HG03108 (cell line): ENCODE results near the gene NME7.
A peak's percentile ranks its signal among the peaks of the same experiment; 100 is the strongest.

Experiments
- ATAC-seq: cut with Tn5 transposase; IDR thresholded peaks from one replicate; pipeline ENCODE4 v1.9.1; 2021; ENCODE audit warnings: moderate library complexity; ENCODE audit not compliant: unreplicated experiment

The NME7 gene

GRCh38 chr1:169163059-169163458 is 204.5 kb downstream of the NME7 start:
- no peak for ATAC-seq

GRCh38 chr1:169161496-169162194 is 206.0 kb downstream of the NME7 start:
- peak; percentile 85 for ATAC-seq

GRCh38 chr1:169160845-169161495 is 206.6 kb downstream of the NME7 start:
- ATAC-seq: no peak

GRCh38 chr1:169156580-169156979 is 211.0 kb downstream of the NME7 start:
- no peak for ATAC-seq

DNA sequence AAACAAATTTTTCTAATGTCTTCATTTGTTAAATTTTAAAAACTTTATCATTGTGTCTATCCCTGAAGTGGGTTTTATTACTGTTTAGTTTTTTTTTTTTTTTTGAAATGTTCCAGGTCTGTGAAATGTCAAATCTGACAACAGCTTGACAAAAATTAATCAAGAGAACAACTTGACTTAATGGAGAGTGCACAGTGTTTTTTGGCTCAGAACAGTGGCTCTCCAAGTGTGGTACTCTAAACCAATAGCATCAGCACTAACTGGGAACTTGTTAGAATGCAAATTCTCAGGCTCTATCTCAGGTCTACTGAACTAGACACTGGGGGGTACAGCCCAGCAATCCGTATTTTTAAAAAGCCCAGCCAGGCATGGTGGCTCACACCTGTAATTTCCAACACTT is 211.9 kb downstream of the NME7 start:
- no peak for ATAC-seq

GRCh38 chr1:169151338-169151837 is 216.2 kb downstream of the NME7 start:
- no peak for ATAC-seq

DNA sequence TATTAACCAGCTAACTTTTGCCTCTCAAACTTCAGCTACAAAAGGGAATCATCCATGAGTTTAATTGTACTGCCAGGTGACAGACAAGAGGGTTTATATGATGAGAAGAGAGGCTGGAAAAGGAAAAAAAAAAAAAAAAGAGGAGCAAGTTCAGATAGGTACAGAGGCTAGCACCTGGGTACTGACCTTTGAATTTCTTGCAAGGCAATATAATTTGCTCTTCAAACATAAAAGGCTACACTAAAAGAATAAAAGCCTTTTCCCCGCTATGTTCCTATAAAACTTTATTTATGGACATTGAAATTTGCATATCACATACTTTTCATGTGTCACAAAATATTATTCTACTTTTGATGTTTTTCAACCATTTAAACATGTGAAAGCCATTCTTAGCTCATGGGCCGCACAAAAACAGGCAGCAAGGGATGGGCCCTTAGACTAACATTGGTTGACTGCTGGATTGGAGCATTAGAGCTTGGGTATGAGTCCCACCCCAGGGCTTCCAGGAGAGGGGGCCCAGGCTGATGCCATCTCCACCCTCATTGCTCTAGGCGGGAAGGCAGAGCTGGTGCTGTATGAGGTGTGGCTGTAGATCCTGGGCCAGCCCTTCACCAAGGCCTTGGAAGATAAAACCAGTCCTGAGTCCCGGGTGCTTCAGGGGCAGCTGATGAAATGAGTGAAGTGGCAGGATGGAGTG is 216.8 kb downstream of the NME7 start:
- no peak for ATAC-seq

- no peak for ATAC-seq
Measured at GRCh38 chr1:169149555-169150286, 217.9 kb downstream of the NME7 start.

- ATAC-seq: peak; percentile 77
Measured at GRCh38 chr1:169148472-169149252, 218.9 kb downstream of the NME7 start.

DNA sequence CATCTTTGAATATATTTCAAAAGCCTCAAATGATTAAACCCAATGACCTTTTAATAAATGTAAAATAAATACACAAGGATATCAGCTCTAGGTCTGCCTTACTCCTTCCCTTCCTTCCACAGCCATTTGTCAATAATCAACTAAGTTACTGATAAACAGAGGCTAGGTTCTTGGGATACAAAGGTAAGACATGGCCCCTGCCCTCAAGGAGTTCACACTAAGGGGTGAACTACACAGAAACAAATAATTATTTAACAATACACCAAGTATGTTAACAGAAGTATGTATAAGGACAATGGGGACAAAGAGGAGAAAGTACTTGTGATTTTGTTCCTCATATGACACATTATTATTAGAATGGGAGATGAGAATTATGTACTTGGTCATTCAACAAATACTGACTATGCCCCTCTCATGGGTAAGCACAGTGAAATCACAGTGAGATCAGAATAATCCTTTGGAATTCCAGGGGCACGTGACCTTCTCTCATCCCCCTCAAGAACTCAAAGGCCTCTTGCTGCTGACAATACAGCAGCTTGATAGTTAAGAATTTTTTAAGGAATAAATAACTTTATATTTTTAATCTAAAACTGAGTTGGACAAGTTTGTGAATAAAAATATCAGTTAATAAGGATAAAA is 220.9 kb downstream of the NME7 start:
- ATAC-seq: no peak

DNA sequence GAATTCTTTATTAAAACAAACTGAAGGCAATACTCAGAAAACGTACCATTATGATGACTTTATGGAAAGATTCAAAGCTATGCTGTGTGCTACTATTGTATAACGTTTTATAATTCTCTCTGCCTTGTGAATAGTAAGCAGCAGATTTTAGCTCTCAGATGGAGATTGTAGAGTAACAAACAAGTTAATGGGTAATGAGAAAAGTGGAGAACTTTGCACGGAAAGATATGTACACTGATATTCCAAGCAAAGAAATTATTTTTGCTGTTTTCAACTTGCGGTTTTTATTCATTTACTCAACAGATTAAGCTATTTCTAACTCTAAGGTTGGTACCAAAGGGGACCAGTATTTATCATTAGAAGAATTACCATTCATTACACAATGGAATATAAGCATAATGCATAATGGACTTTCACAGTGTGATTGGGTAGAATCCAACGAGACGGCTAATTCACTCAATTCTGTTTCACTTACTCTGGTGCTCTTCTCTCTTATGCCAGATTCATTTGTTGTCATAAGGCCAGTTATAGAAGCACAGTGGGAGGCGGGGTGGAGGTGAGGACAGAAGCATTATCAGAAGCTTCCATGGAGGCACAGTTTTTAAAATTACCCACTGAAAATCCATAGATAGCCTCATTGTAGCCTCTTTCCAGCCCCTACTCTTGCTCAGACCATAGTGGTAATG is 222.5 kb downstream of the NME7 start:
- ATAC-seq: no peak

DNA sequence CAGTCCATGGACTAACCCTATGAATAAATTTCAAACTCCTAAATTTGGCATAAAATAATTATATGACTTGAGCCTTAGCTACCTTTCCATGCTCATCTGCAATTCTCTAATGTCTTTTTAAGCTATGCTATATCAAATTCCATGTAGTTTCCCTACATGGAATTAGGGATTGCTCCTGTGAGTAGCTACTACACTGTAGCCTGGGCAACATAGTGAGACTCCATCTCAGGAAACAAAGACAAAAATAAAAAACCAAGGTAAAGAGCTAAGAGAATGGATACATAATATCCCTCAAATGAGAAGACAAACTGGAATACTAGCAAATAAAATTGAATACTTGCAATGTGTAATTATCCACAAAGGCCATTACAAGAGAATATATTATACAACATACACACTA is 223.6 kb downstream of the NME7 start:
- no peak for ATAC-seq

- ATAC-seq: no peak
Measured at GRCh38 chr1:169143346-169143745, 224.3 kb downstream of the NME7 start.

- no peak for ATAC-seq
Measured at GRCh38 chr1:169142129-169142528, 225.5 kb downstream of the NME7 start.

DNA sequence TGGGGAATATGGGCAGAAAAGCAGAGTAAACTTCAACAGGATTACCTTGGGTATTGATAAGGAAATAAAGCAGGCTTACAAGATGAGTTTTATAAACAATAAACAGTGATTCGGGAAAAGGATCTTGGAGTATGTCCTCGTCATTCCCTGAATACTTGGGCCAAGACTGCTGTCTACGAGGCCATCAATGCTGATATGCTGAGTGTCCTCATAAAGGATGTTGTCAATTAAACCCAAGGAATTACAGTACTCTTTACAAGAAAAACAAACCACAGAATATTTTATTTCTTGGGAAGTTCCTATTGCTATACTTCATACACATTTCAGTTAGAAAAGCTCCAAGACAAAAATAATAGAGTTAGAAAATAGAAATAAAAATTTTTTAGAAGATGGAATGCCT is 226.2 kb downstream of the NME7 start:
- no peak for ATAC-seq

- peak; percentile 94 for ATAC-seq
Measured at GRCh38 chr1:169138866-169139670, 228.5 kb downstream of the NME7 start.

DNA sequence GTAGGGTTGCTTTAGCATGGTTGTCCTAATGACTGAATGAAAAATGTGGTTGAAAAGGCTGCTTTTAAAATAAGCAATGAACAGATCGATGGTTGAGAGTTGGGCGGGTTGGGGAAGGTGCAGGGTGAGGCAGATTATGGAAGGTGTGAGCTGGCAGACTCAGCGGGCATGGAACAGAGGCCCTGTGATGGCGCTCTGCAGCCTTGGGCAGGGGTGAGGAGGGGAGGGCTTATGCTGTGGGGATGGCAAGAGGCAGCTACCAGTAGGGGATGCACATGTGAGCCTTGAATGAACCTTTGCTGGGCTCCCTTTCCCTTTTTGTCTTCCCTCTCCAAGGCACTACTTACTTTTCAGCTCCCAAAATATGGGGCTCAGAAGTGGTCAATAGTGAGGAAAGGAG is 230.2 kb downstream of the NME7 start:
- no peak for ATAC-seq

DNA sequence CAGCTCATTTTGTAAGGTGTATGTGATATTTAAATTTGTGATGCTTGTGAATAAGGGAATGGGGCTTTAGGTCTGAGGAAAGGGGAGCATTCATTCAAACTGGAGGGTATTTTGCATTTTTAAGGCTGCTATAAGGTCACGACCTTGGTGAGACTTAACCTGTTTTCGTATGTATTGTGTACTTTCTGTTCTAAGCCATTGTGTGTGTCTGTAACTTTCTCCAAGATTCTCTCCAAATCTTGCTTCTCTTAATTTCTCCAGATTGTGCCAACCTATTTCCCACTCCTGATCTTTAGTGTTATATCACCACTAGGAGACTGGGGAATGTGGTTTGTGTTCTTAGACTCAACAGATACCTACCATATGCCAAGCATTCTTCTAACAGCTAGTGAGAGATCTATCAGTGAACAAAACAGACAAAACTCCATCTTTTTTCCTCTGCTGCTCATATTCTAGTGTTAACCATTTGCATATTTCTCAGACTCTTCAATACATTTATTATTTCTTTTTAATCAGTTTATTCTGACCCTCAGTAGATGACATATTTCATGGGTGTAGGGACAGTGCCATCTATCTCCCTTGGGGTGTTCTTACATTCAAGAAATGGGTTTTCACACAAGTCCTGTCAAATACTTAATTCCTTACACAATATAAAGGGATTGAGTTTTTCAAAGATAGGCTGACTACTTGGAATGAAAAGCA is 233.6 kb downstream of the NME7 start:
- ATAC-seq: no peak
